Measurements from ENCODE around the gene NDFIP2.

DNA sequence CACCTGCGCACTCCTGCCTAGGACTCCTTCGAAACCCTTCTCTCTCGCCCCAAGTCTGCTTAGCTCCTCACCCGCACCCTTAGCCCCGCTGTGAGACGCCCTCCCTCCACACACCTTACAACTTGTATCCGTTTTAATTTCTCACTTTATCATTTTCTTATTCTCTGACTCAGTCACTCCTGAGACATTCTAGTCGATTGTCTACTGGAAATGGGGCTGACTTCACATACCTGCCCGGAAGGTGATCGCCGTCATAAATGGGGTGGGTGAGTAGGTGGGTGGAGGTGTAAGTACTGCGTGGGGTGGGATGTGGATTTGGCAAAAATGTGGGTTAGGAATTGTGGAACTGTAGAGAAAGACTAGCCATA, 714 bp downstream of the NDFIP2 start:
- TF ChIP-seq, protein P1, sequence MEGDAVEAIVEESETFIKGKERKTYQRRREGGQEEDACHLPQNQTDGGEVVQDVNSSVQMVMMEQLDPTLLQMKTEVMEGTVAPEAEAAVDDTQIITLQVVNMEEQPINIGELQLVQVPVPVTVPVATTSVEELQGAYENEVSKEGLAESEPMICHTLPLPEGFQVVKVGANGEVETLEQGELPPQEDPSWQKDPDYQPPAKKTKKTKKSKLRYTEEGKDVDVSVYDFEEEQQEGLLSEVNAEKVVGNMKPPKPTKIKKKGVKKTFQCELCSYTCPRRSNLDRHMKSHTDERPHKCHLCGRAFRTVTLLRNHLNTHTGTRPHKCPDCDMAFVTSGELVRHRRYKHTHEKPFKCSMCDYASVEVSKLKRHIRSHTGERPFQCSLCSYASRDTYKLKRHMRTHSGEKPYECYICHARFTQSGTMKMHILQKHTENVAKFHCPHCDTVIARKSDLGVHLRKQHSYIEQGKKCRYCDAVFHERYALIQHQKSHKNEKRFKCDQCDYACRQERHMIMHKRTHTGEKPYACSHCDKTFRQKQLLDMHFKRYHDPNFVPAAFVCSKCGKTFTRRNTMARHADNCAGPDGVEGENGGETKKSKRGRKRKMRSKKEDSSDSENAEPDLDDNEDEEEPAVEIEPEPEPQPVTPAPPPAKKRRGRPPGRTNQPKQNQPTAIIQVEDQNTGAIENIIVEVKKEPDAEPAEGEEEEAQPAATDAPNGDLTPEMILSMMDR (IDR thresholded peaks at IDR 0.05; ENCODE audit: borderline replicate concordance, extremely low read depth, low read length, poor library complexity, severe bottlenecking): no peak
- TF ChIP-seq EZH2 (IDR thresholded peaks at IDR 0.05; ENCODE audit: borderline replicate concordance, low read depth, low read length, severe bottlenecking): no peak
